Endothelial cell of umbilical vein (primary cell): Measurements from ENCODE around the gene TSPAN9. TPM values are rescaled to one million over a fixed set of nuclear protein-coding genes. Genes with fewer than 3 reads are reported as not detected.

Source experiments
- BruUV-seq: library from RNA; stranded (reverse); fragments of 400-500 nt; replicated peaks from 2 replicates; lab custom pipeline; 2021; lab: Mats Ljungman, UMichigan
- CTCF ChIA-PET: fragments of 300-600, 350-600 bp; sonication (Branson Sonifier 250); formaldehyde crosslinking; loops from one replicate; lab custom pipeline; 2021; ENCODE audit warnings: antibody characterized with exemption, inconsistent platforms; lab: Charles Lee
- POLR2A ChIA-PET: fragments of 300-600, 350-600 bp; sonication (Branson Sonifier 250); formaldehyde crosslinking; loops from one replicate; lab custom pipeline; 2021; ENCODE audit warnings: antibody characterized with exemption, inconsistent platforms; lab: Charles Lee
- DNase-seq: peaks from one replicate; pipeline ENCODE4 v3.0.0-alpha.2; 2011; ENCODE audit warnings: low read depth, low spot score
- FAIRE-seq: peaks from 2 replicates; lab custom pipeline; 2011; peaks lifted over from hg19 to GRCh38; lab: Jason Lieb, UNC
- H2AFZ ChIP-seq: 2 replicates; pipeline ENCODE4 v1.6.0; 2012; ENCODE audit warnings: low read depth, low read length, control low read depth, inconsistent platforms
- H3K27ac ChIP-seq: 2 replicates; pipeline ENCODE4 v1.5.1; 2011; ENCODE audit warnings: low read depth, mild to moderate bottlenecking, control low read depth, low read length, moderate library complexity; ENCODE audit not compliant: insufficient read depth
- H3K27me3 ChIP-seq, 2 experiments: 2 replicates each; pipeline versions ENCODE4 v1.6.0 to v1.6.1; 2011; ENCODE audit warnings: low read length in 2 of 2, mixed read lengths in 1 of 2; ENCODE audit not compliant: control insufficient read depth in 2 of 2, insufficient read depth in 2 of 2
- H3K36me3 ChIP-seq, 2 experiments: 2 replicates in 1 of 2; 3 replicates in 1 of 2; pipeline ENCODE4 v1.5.1; 2011; ENCODE audit warnings: low read length in 2 of 2, mild to moderate bottlenecking in 1 of 2, moderate library complexity in 1 of 2; ENCODE audit not compliant: control insufficient read depth in 2 of 2, insufficient read depth in 2 of 2; ENCODE audit errors: extremely low read depth in 1 of 2
- H3K4me1 ChIP-seq: 3 replicates; pipeline ENCODE4 v1.5.1; 2011; ENCODE audit warnings: mild to moderate bottlenecking, low read length; ENCODE audit not compliant: control insufficient read depth, insufficient read depth; ENCODE audit errors: extremely low read depth
- H3K4me2 ChIP-seq: 2 replicates; pipeline ENCODE4 v1.6.1; 2011; ENCODE audit warnings: low read length, control low read depth, mixed read lengths; ENCODE audit not compliant: insufficient read depth
- H3K4me3 ChIP-seq, 3 experiments: fragments of 200-600 bp in 1 of 3; sonication (generic), shearing (Covaris generic) in 1 of 3; replicated peaks in 1 of 3; 2 replicates each; pipeline ENCODE4 v1.5.1; 2011 to 2016; ENCODE audit warnings: control low read depth in 3 of 3, low read length in 3 of 3, mild to moderate bottlenecking in 2 of 3, inconsistent platforms in 1 of 3, low read depth in 1 of 3, moderate library complexity in 1 of 3; ENCODE audit not compliant: insufficient read depth in 1 of 3
- H3K79me2 ChIP-seq: 2 replicates; pipeline ENCODE4 v1.6.0; 2012; ENCODE audit warnings: low read length, inconsistent platforms; ENCODE audit not compliant: control insufficient read depth, insufficient read depth
- H3K9ac ChIP-seq: replicated peaks from 2 replicates; pipeline ENCODE3; 2011; ENCODE audit warnings: low read length, control low read depth; ENCODE audit not compliant: insufficient read depth; ENCODE audit errors: extremely low read depth
- H3K9me1 ChIP-seq: replicated peaks from 3 replicates; pipeline ENCODE4 v1.6.0; 2011; ENCODE audit warnings: mild to moderate bottlenecking, low read length; ENCODE audit not compliant: control insufficient read depth, insufficient read depth; ENCODE audit errors: extremely low read depth
- H3K9me3 ChIP-seq: replicated peaks from 2 replicates; pipeline ENCODE4 v1.5.1; 2012; ENCODE audit warnings: low read length, inconsistent platforms; ENCODE audit not compliant: control insufficient read depth, insufficient read depth
- H4K20me1 ChIP-seq: replicated peaks from 2 replicates; pipeline ENCODE3; 2011; ENCODE audit warnings: mild to moderate bottlenecking, low read length; ENCODE audit not compliant: control insufficient read depth, insufficient read depth; ENCODE audit errors: extremely low read depth
- CTCF ChIP-seq, 2 donors: IDR thresholded peaks; 1 replicate in 1 of 2; 2 replicates in 1 of 2; pipeline ENCODE4 v1.5.1; 2011; ENCODE audit warnings: low read length in 2 of 2, mild to moderate bottlenecking in 2 of 2, moderate library complexity in 2 of 2, control low read depth in 1 of 2, inconsistent platforms in 1 of 2, low read depth in 1 of 2; ENCODE audit not compliant: insufficient read depth in 1 of 2; ENCODE audit errors: extremely low read depth in 1 of 2
- EZH2 ChIP-seq: IDR thresholded peaks from 2 replicates; pipeline ENCODE4 v1.6.1; 2012; ENCODE audit warnings: borderline replicate concordance, low read depth, mild to moderate bottlenecking, moderate library complexity, low read length, inconsistent platforms; ENCODE audit not compliant: severe bottlenecking
- FOS ChIP-seq: IDR thresholded peaks from 2 replicates; pipeline ENCODE4 v1.6.1; 2011; ENCODE audit warnings: mild to moderate bottlenecking, low read length, moderate library complexity, borderline replicate concordance; ENCODE audit not compliant: insufficient read depth
- GATA2 ChIP-seq: IDR thresholded peaks from 2 replicates; pipeline ENCODE4 v1.7.0; 2011; ENCODE audit warnings: low read depth, mild to moderate bottlenecking, moderate library complexity, mixed read lengths, low read length; ENCODE audit not compliant: insufficient read length, insufficient read depth
- JUN ChIP-seq: IDR thresholded peaks from 2 replicates; pipeline ENCODE4 v1.6.1; 2011; ENCODE audit warnings: borderline replicate concordance, low read depth; ENCODE audit not compliant: insufficient read length, insufficient read depth
- MAX ChIP-seq: IDR thresholded peaks from 2 replicates; pipeline ENCODE4 v1.6.1; 2011; ENCODE audit not compliant: insufficient read depth, insufficient read length
- MYC ChIP-seq: IDR thresholded peaks from one replicate; pipeline ENCODE4 v1.6.1; 2011; ENCODE audit warnings: mild to moderate bottlenecking, low read depth, low read length
- POLR2A ChIP-seq: IDR thresholded peaks from 2 replicates; pipeline ENCODE4 v1.6.1; 2012; ENCODE audit warnings: low read depth, mild to moderate bottlenecking, control low read depth, low read length
- POLR2AphosphoS5 ChIP-seq: IDR thresholded peaks from 2 replicates; pipeline ENCODE4 v1.6.1; 2012; ENCODE audit warnings: low read depth, mild to moderate bottlenecking, control low read depth, low read length, moderate library complexity; ENCODE audit not compliant: insufficient read depth
- dilution Hi-C: fragments of 300-500 bp; cut with MboI; formaldehyde crosslinking; loops from one replicate; pipeline ENCODE4 v1.15.0; 2019; ENCODE audit warnings: low sequenced_read_pairs; ENCODE audit not compliant: extremely low pct_ligation_motif_present
- intact Hi-C: fragments of 100-400 bp; cut with micrococcal nuclease; formaldehyde crosslinking; loops from one replicate; pipeline ENCODE4 v1.10.0; 2022
- polyA plus RNA-seq, 4 experiments: library from polyadenylated mRNA; depleted of rRNA in 3 of 4; stranded (reverse) in 3 of 4; unstranded in 1 of 4; fragments of >200 nt; gene quantifications; 2 replicates each; pipeline versions ENCODE4 v1.2.1 to v1.2.3, GENCODE V29; 2011 to 2012; ENCODE audit warnings: missing spikeins in 1 of 4
- total RNA-seq: library from RNA; stranded (reverse); gene quantifications from 2 replicates; pipeline ENCODE4 v1.2.3, GENCODE V29; 2021

Gene TSPAN9
- total and polyA plus RNA-seq, 2 donors (not counting 3 experiments of a cell fraction or from before 2014, with no cell fraction given), result 43.3 to 66.8 TPM

- DNase-seq, result no peak
- Histone ChIP-seq H3K4me2 (no peak overlapping the region), H3K9me1 (no peaks in the 10 kb centered on the region), H4K20me1 (no peaks in the 10 kb centered on the region), H2AFZ (no peak overlapping the region), H3K9ac (no peak overlapping the region), H3K4me3 (no peak overlapping the region), H3K36me3 (no peaks in the 10 kb centered on the region), H3K79me2 (no peaks in the 10 kb centered on the region), H3K4me1 (no peaks in the 10 kb centered on the region), H3K27ac (no peak overlapping the region), H3K27me3 (peaks cover 0 to 6% of the 10 kb centered on the region in 2 experiments), H3K9me3 (no peaks in the 10 kb centered on the region)
- dilution Hi-C loops, result no loop called here
- no peak for FAIRE-seq
- POLR2A ChIA-PET, result no interaction called here
- TF ChIP-seq MAX (no peak), FOS (no peak), POLR2AphosphoS5 (no peak)
- no TSS peak for BruUV-seq
- CTCF ChIA-PET, result interaction anchor here (2.2 to 3.6 kb wide), 2 partner anchors 8 to 33 kb away, joined by 5 to 29 read pairs; no protein-coding TSS in a partner anchor
- intact Hi-C loops, result loop anchor here (1.0 kb wide), 1 partner anchor 34 kb away; no protein-coding TSS in a partner anchor
These were observed 256.8 kb downstream of the TSPAN9 start for GRCh38 chr12:3333991-3334391.

GRCh38 chr12:3335078-3335487, 257.9 kb downstream of the TSPAN9 start:
- H3K36me3 ChIP-seq, result no peaks in the 10 kb centered on the region
- H3K27ac ChIP-seq, result no peak overlapping the region
- H3K9me3 ChIP-seq, result no peaks in the 10 kb centered on the region
- H3K79me2 ChIP-seq, result no peaks in the 10 kb centered on the region
- no peak overlapping the region for H3K9ac ChIP-seq
- intact Hi-C loops (no loop called here), dilution Hi-C loops (no loop called here)
- TF ChIP-seq MYC, result no peak
- no peak for TF ChIP-seq FOS
- no peak for TF ChIP-seq JUN
- no peak for TF ChIP-seq MAX
- no peak for TF ChIP-seq POLR2AphosphoS5
- no peak for TF ChIP-seq POLR2A
- TF ChIP-seq EZH2, result no peak
- TF ChIP-seq CTCF (IDR thresholded peaks at IDR 0.05; ENCODE audit: extremely low read depth in 1 of 2, insufficient read depth in 1 of 2, low read depth in 1 of 2, low read length in 2 of 2), result no peak
- no peak for TF ChIP-seq GATA2
- no peak overlapping the region for H3K4me2 ChIP-seq
- FAIRE-seq (no peak), DNase-seq (no peak)
- no peaks in the 10 kb centered on the region for H4K20me1 ChIP-seq
- no peaks in the 10 kb centered on the region for H3K4me1 ChIP-seq
- no peak overlapping the region for H2AFZ ChIP-seq
- CTCF ChIA-PET, result interaction anchor here (1.2 to 2.4 kb wide), 2 partner anchors 35 to 469 kb away, joined by 3 to 7 read pairs; no protein-coding TSS in a partner anchor
- no TSS peak for BruUV-seq
- POLR2A ChIA-PET, result no interaction called here
- peaks cover 0 to 6% of the 10 kb centered on the region in 2 experiments for H3K27me3 ChIP-seq
- H3K4me3 ChIP-seq, result no peak overlapping the region
- no peaks in the 10 kb centered on the region for H3K9me1 ChIP-seq
